PC-9 (cell line): Measurements from ENCODE around the gene BMP8A.
"Not testable (repeated sequence)": the region's sequence is repeated elsewhere in the genome, so short reads cannot be mapped to it uniquely, and the experiment has no call there.

Source experiments
- CTCF ChIP-seq: fragments of 200-600 bp; sonication (generic); conservative IDR thresholded peaks from 2 replicates; pipeline ENCODE4 v1.6.1; 2017; ENCODE audit warnings: mixed run types, antibody characterized with exemption, mild to moderate bottlenecking, moderate library complexity
- EZH2 ChIP-seq: fragments of 200-600 bp; sonication (generic); IDR thresholded peaks from 2 replicates; pipeline ENCODE4 v1.8.0; 2017; ENCODE audit warnings: antibody characterized with exemption, low read depth

- not testable (repeated sequence) for TF ChIP-seq CTCF, EZH2
Measured at GRCh38 chr1:39517936-39518335, 26.5 kb downstream of the BMP8A start.
